Neuronal stem cell (in vitro differentiated cells): Measurements from ENCODE around the gene SCO2.
A peak's percentile ranks its signal among the peaks of the same experiment; 100 is the strongest.

Experiments used
- DNase-seq: peaks from one replicate; pipeline ENCODE4 v3.0.0-alpha.2; 2013; ENCODE audit warnings: low spot score
- H2AFZ ChIP-seq: one replicate; pipeline ENCODE4 v1.6.1; 2013; ENCODE audit warnings: mild to moderate bottlenecking, low read length, inconsistent platforms
- H2AK5ac ChIP-seq: 2 replicates; pipeline ENCODE4 v1.6.1; 2013; ENCODE audit warnings: low read depth, mild to moderate bottlenecking, inconsistent platforms, low read length, moderate library complexity, mixed read lengths
- H2BK120ac ChIP-seq: 2 replicates; pipeline ENCODE4 v1.6.1; 2013; ENCODE audit warnings: low read depth, mild to moderate bottlenecking, inconsistent platforms, low read length, moderate library complexity, mixed read lengths
- H2BK12ac ChIP-seq: one replicate; pipeline ENCODE4 v1.6.1; 2013; ENCODE audit warnings: low read length, inconsistent platforms
- H2BK15ac ChIP-seq: 2 replicates; pipeline ENCODE4 v1.6.1; 2013; ENCODE audit warnings: mild to moderate bottlenecking, low read length, inconsistent platforms, mixed read lengths
- H2BK5ac ChIP-seq: one replicate; pipeline ENCODE4 v1.6.1; 2013; ENCODE audit warnings: inconsistent platforms, mild to moderate bottlenecking, low read length, moderate library complexity
- H3K14ac ChIP-seq: one replicate; pipeline ENCODE4 v1.6.1; 2013; ENCODE audit warnings: low read length, inconsistent platforms
- H3K18ac ChIP-seq: 2 replicates; pipeline ENCODE4 v1.6.1; 2013; ENCODE audit warnings: low read length, inconsistent platforms
- H3K23ac ChIP-seq: 2 replicates; pipeline ENCODE4 v1.6.1; 2013; ENCODE audit warnings: low read depth, mild to moderate bottlenecking, mixed read lengths, low read length, inconsistent platforms; ENCODE audit not compliant: poor library complexity
- H3K27ac ChIP-seq: replicated peaks from 3 replicates; pipeline ENCODE4 v1.5.1; 2013; ENCODE audit warnings: low read length, inconsistent platforms
- H3K27me3 ChIP-seq, 3 experiments: 2 replicates each; pipeline ENCODE4 v1.6.1; 2013; ENCODE audit warnings: low read length in 3 of 3, mild to moderate bottlenecking in 2 of 3, inconsistent platforms in 1 of 3, low read depth in 1 of 3, mixed read lengths in 1 of 3, moderate library complexity in 1 of 3; ENCODE audit not compliant: control insufficient read depth in 3 of 3, insufficient read depth in 3 of 3
- H3K36me3 ChIP-seq, 2 donors: replicated peaks in 1 of 2; 2 replicates each; pipeline ENCODE4 v1.6.1; 2013; ENCODE audit warnings: low read length in 2 of 2; ENCODE audit not compliant: control insufficient read depth in 2 of 2, insufficient read depth in 2 of 2
- H3K4ac ChIP-seq: 2 replicates; pipeline ENCODE4 v1.6.1; 2013; ENCODE audit warnings: inconsistent platforms, mild to moderate bottlenecking, low read length, moderate library complexity
- H3K4me1 ChIP-seq, 2 donors: 1 replicate in 1 of 2; 2 replicates in 1 of 2; pipeline ENCODE4 v1.6.1; 2013; ENCODE audit warnings: low read length in 2 of 2, low read depth in 1 of 2; ENCODE audit not compliant: control insufficient read depth in 2 of 2, insufficient read depth in 1 of 2
- H3K4me2 ChIP-seq: one replicate; pipeline ENCODE4 v1.6.1; 2013; ENCODE audit warnings: mild to moderate bottlenecking, low read length, inconsistent platforms; ENCODE audit not compliant: insufficient read depth, poor library complexity, severe bottlenecking
- H3K4me3 ChIP-seq, 2 donors: 2 replicates each; pipeline ENCODE4 v1.5.1; 2013; ENCODE audit warnings: low read length in 2 of 2, mild to moderate bottlenecking in 2 of 2, inconsistent platforms in 1 of 2, moderate library complexity in 1 of 2
- H3K79me1 ChIP-seq: one replicate; pipeline ENCODE4 v1.6.1; 2013; ENCODE audit warnings: low read depth, mild to moderate bottlenecking, inconsistent platforms, low read length, moderate library complexity
- H3K9ac ChIP-seq: one replicate; pipeline ENCODE4 v1.6.1; 2013; ENCODE audit warnings: mild to moderate bottlenecking, low read depth, low read length, inconsistent platforms; ENCODE audit not compliant: poor library complexity
- H3K9me3 ChIP-seq, 2 donors: replicated peaks in 1 of 2; 2 replicates each; pipeline versions ENCODE3 to v1.6.1; 2013; ENCODE audit warnings: low read length in 2 of 2, mild to moderate bottlenecking in 2 of 2, inconsistent platforms in 1 of 2, low read depth in 1 of 2, mixed read lengths in 1 of 2, moderate library complexity in 1 of 2; ENCODE audit not compliant: control insufficient read depth in 2 of 2, insufficient read depth in 1 of 2
- H4K8ac ChIP-seq: one replicate; pipeline ENCODE4 v1.6.1; 2013; ENCODE audit warnings: low read depth, mild to moderate bottlenecking, inconsistent platforms, low read length, moderate library complexity
- H4K91ac ChIP-seq: one replicate; pipeline ENCODE4 v1.6.1; 2013; ENCODE audit warnings: low read length, low read depth, mild to moderate bottlenecking, inconsistent platforms; ENCODE audit not compliant: poor library complexity
- WGBS, 2 donors: extraction: QIAGEN DNeasy Blood & Tissue Kit; methylation state at CpG; one replicate each; pipeline ENCODE4 v1.1.7; 2013; ENCODE audit warnings: missing lambda C conversion rate in 2 of 2, mixed read lengths in 1 of 2; ENCODE audit not compliant: insufficient read length in 2 of 2, insufficient replicate concordance in 1 of 2; ENCODE audit errors: extremely low coverage in 2 of 2; 5-methylcytosine and 5-hydroxymethylcytosine counted together

The SCO2 gene

GRCh38 chr22:50546326-50547262, 21.2 kb upstream of the SCO2 start:
- no peak overlapping the region for H3K4me3 ChIP-seq
- no peaks in the 10 kb centered on the region for H3K36me3 ChIP-seq
- no peaks in the 10 kb centered on the region for H3K9me3 ChIP-seq
- no peak overlapping the region for H3K9ac ChIP-seq
- no peak overlapping the region for H4K8ac ChIP-seq
- no peak overlapping the region for H2BK5ac ChIP-seq
- peak overlapping the region; percentile 65 for H3K23ac ChIP-seq
- no peaks in the 10 kb centered on the region for H3K79me1 ChIP-seq
- no peak overlapping the region for H3K4me2 ChIP-seq
- H3K27me3 ChIP-seq, result peaks cover 0 to 35% (median 13%) of the 10 kb centered on the region in 3 experiments
- no peaks in the 10 kb centered on the region for H3K4me1 ChIP-seq
- H2BK120ac ChIP-seq, result no peak overlapping the region
- no peak overlapping the region for H3K27ac ChIP-seq
- H2BK15ac ChIP-seq, result peak overlapping the region; percentile 49
- DNase-seq, result no peak
- H3K18ac ChIP-seq, result peak overlapping the region; percentile 28
- H3K4ac ChIP-seq, result peak overlapping the region; percentile 37
- peak overlapping the region; percentile 82 for H3K14ac ChIP-seq
- H2BK12ac ChIP-seq, result peak overlapping the region; percentile 84
- no CpG with 5 or more reads among the region's 78 CpGs for WGBS, 2 donors
- peak overlapping the region; percentile 49 for H2AFZ ChIP-seq
- peak overlapping the region; percentile 43 for H4K91ac ChIP-seq
- H2AK5ac ChIP-seq, result peak overlapping the region; percentile 94

- Histone ChIP-seq H3K4ac (peak within 1 kb of the TSS; percentile 37), H3K9me3 (no peaks in the 10 kb centered on the region), H4K8ac (no peak within 1 kb of the TSS), H2AK5ac (peak within 1 kb of the TSS; percentile 94), H3K36me3 (no peaks in the 10 kb centered on the region), H3K23ac (peak within 1 kb of the TSS; percentile 65), H4K91ac (peak within 1 kb of the TSS; percentile 43), H3K9ac (no peak within 1 kb of the TSS), H3K4me3 (no peak within 1 kb of the TSS), H3K14ac (peak within 1 kb of the TSS; percentile 82), H3K18ac (peak within 1 kb of the TSS; percentile 28), H2BK5ac (peak within 1 kb of the TSS; percentile 24), H2BK15ac (peak within 1 kb of the TSS; percentile 49), H3K27ac (no peak within 1 kb of the TSS), H3K4me1 (no peaks in the 10 kb centered on the region), H2BK12ac (peak within 1 kb of the TSS; percentile 84), H2AFZ (no peak within 1 kb of the TSS), H3K4me2 (no peak within 1 kb of the TSS), H2BK120ac (no peak within 1 kb of the TSS), H3K27me3 (peaks cover 0 to 26% (median 13%) of the 10 kb centered on the region in 3 experiments), H3K79me1 (no peaks in the 10 kb centered on the region)
- WGBS, 2 donors, result no CpG with 5 or more reads among the region's 10 CpGs
- DNase-seq, result no peak
Measured at GRCh38 chr22:50545522-50546325, 20.3 kb upstream of the SCO2 start, which contains the start of gene KLHDC7B. Gene KLHDC7B, plus strand, starts transcription at chr22:50545899. Its CDS starts 345 bp downstream, at chr22:50546244.

GRCh38 chr22:50544746-50545253, 19.4 kb upstream of the SCO2 start:
- no peak for DNase-seq
- H4K91ac ChIP-seq, result no peak overlapping the region
- no peak overlapping the region for H3K18ac ChIP-seq
- H3K79me1 ChIP-seq, result no peaks in the 10 kb centered on the region
- H2BK120ac ChIP-seq, result no peak overlapping the region
- no peak overlapping the region for H3K23ac ChIP-seq
- H3K4me3 ChIP-seq, result no peak overlapping the region
- H2BK5ac ChIP-seq, result no peak overlapping the region
- peaks cover 0 to 19% (median 13%) of the 10 kb centered on the region in 3 experiments for H3K27me3 ChIP-seq
- H2BK15ac ChIP-seq, result no peak overlapping the region
- peak overlapping the region; percentile 76 for H2AFZ ChIP-seq
- H2AK5ac ChIP-seq, result no peak overlapping the region
- no peaks in the 10 kb centered on the region for H3K36me3 ChIP-seq
- no CpG with 5 or more reads among the region's 5 CpGs for WGBS, 2 donors
- no peak overlapping the region for H3K4me2 ChIP-seq
- H3K14ac ChIP-seq, result no peak overlapping the region
- no peak overlapping the region for H3K9ac ChIP-seq
- H3K27ac ChIP-seq, result no peak overlapping the region
- no peak overlapping the region for H4K8ac ChIP-seq
- H2BK12ac ChIP-seq, result no peak overlapping the region
- H3K4ac ChIP-seq, result no peak overlapping the region
- no peaks in the 10 kb centered on the region for H3K4me1 ChIP-seq
- H3K9me3 ChIP-seq, result no peaks in the 10 kb centered on the region
